HG03558 (cell line): Measurements from ENCODE around the gene NFKBIE.

Experiments
- ATAC-seq: cut with Tn5 transposase; IDR thresholded peaks from one replicate; pipeline ENCODE4 v1.9.1; 2021; ENCODE audit warnings: moderate number of reproducible peaks; ENCODE audit not compliant: unreplicated experiment; ENCODE audit errors: extremely low read depth

NFKBIE gene

GRCh38 chr6:44275271-44275748 lies 10.0 kb upstream of the NFKBIE start:
- no peak for ATAC-seq

GRCh38 chr6:44273617-44274016 lies 8.3 kb upstream of the NFKBIE start:
- ATAC-seq, result no peak

GRCh38 chr6:44272999-44273566 lies 7.7 kb upstream of the NFKBIE start:
- ATAC-seq, result no peak

- no peak for ATAC-seq
Observed at GRCh38 chr6:44272529-44272928, 7.2 kb upstream of the NFKBIE start.

GRCh38 chr6:44271914-44272313 lies 6.6 kb upstream of the NFKBIE start:
- no peak for ATAC-seq

- ATAC-seq, result no peak
Observed at GRCh38 chr6:44271406-44271723, 6.0 kb upstream of the NFKBIE start.

GRCh38 chr6:44270526-44271405 lies 5.4 kb upstream of the NFKBIE start:
- ATAC-seq, result no peak

- ATAC-seq, result no peak
Observed at GRCh38 chr6:44269921-44270525, 4.7 kb upstream of the NFKBIE start, which contains the start of gene TMEM151B. Gene TMEM151B, plus strand, starts transcription at chr6:44270450. Its CDS starts 293 bp downstream, at chr6:44270743.

- no peak for ATAC-seq
Observed at GRCh38 chr6:44269178-44269920, 4.0 kb upstream of the NFKBIE start.

GRCh38 chr6:44268095-44268628 lies 2.8 kb upstream of the NFKBIE start:
- no peak for ATAC-seq

- no peak for ATAC-seq
Observed at GRCh38 chr6:44267252-44267651, 1.9 kb upstream of the NFKBIE start.

- ATAC-seq, result no peak
Observed at GRCh38 chr6:44266347-44266746, 996 bp upstream of the NFKBIE start.

GRCh38 chr6:44265722-44266233 lies 427 bp upstream of the NFKBIE start:
- ATAC-seq, result no peak

GRCh38 chr6:44264154-44265006 lies 971 bp downstream of the NFKBIE start:
- ATAC-seq, result no peak

- ATAC-seq, result no peak
Observed at GRCh38 chr6:44263354-44264100, 1.8 kb downstream of the NFKBIE start.

- no peak for ATAC-seq
Observed at GRCh38 chr6:44262467-44263353, 2.6 kb downstream of the NFKBIE start.

- no peak for ATAC-seq
Observed at GRCh38 chr6:44261581-44261980, 3.8 kb downstream of the NFKBIE start.
